H1 (cell line): ENCODE measurements around the gene PHF8. TPM values are rescaled to one million over a fixed set of nuclear protein-coding genes. Genes with fewer than 3 reads are reported as not detected.

Source experiments
- CTCF ChIA-PET: fragments of 300-600 bp; sonication (Branson Sonifier 250); formaldehyde crosslinking; loops from one replicate; lab custom pipeline; 2021; ENCODE audit not compliant: partially characterized antibody; lab: Charles Lee
- POLR2A ChIA-PET: fragments of 300-600 bp; sonication (Branson Sonifier 250); formaldehyde crosslinking; loops from one replicate; lab custom pipeline; 2021; ENCODE audit warnings: inconsistent platforms; ENCODE audit not compliant: partially characterized antibody; lab: Charles Lee
- DNase-seq, 2 experiments: peaks; one replicate each; pipeline versions ENCODE4 v3.0.0 to v3.0.0-alpha.2; 2010 to 2022; ENCODE audit warnings: low spot score in 2 of 2, low read depth in 1 of 2, mixed read lengths in 1 of 2
- FAIRE-seq: peaks from 2 replicates; lab custom pipeline; 2011; peaks lifted over from hg19 to GRCh38; lab: Jason Lieb, UNC
- H2AFZ ChIP-seq: 2 replicates; pipeline ENCODE4 v1.8.1; 2012; ENCODE audit warnings: low read length, inconsistent platforms
- H2AK5ac ChIP-seq: 2 replicates; pipeline ENCODE4 v1.6.1; 2013; ENCODE audit warnings: low read depth, low read length
- H2BK120ac ChIP-seq: replicated peaks from 2 replicates; pipeline ENCODE3; 2013; ENCODE audit warnings: low read depth, low read length, inconsistent platforms
- H2BK12ac ChIP-seq: 2 replicates; pipeline ENCODE4 v1.6.1; 2013; ENCODE audit warnings: low read depth, low read length
- H2BK15ac ChIP-seq: 2 replicates; pipeline ENCODE4 v1.6.1; 2013; ENCODE audit warnings: low read length
- H2BK20ac ChIP-seq: 2 replicates; pipeline ENCODE4 v1.6.1; 2013; ENCODE audit warnings: low read length
- H2BK5ac ChIP-seq: 2 replicates; pipeline ENCODE4 v1.6.1; 2013; ENCODE audit warnings: low read depth, low read length
- H3K14ac ChIP-seq: 2 replicates; pipeline ENCODE4 v1.6.1; 2013; ENCODE audit warnings: inconsistent platforms; ENCODE audit not compliant: insufficient read length
- H3K18ac ChIP-seq: 2 replicates; pipeline ENCODE4 v1.6.1; 2013; ENCODE audit warnings: low read length; ENCODE audit errors: extremely low read depth
- H3K23ac ChIP-seq: 2 replicates; pipeline ENCODE4 v1.6.1; 2013; ENCODE audit warnings: inconsistent platforms; ENCODE audit not compliant: insufficient read length
- H3K23me2 ChIP-seq: 2 replicates; pipeline ENCODE4 v1.6.1; 2013; ENCODE audit warnings: low read depth, low read length
- H3K27ac ChIP-seq: 2 replicates; pipeline ENCODE4 v1.6.1; 2011; ENCODE audit warnings: low read depth, low read length, inconsistent platforms
- H3K27me3 ChIP-seq, 4 experiments: replicated peaks in 1 of 4; 1 replicate in 1 of 4; 2 replicates in 3 of 4; pipeline versions ENCODE4 v1.6.1 to v1.8.1; 2011 to 2013; ENCODE audit warnings: low read length in 3 of 4, mild to moderate bottlenecking in 3 of 4, inconsistent platforms in 2 of 4, mixed read lengths in 2 of 4, moderate library complexity in 1 of 4; ENCODE audit not compliant: control insufficient read depth in 3 of 4, insufficient read depth in 3 of 4; ENCODE audit errors: extremely low read depth in 1 of 4
- H3K36me3 ChIP-seq, 4 experiments: 2 replicates each; pipeline versions ENCODE4 v1.6.1 to v1.8.1; 2011 to 2013; ENCODE audit warnings: mild to moderate bottlenecking in 4 of 4, low read length in 3 of 4, moderate library complexity in 2 of 4, control low read depth in 1 of 4, inconsistent platforms in 1 of 4; ENCODE audit not compliant: insufficient read depth in 4 of 4, control insufficient read depth in 2 of 4
- H3K4ac ChIP-seq: replicated peaks from 2 replicates; pipeline ENCODE3; 2013; ENCODE audit warnings: low read length, low read depth, mixed read lengths, inconsistent platforms; ENCODE audit not compliant: insufficient read length
- H3K4me1 ChIP-seq, 4 experiments: replicated peaks in 1 of 4; 1 replicate in 1 of 4; 2 replicates in 3 of 4; pipeline versions ENCODE4 v1.6.1 to v1.8.1; 2011 to 2013; ENCODE audit warnings: low read length in 3 of 4, inconsistent platforms in 2 of 4, mixed read lengths in 1 of 4; ENCODE audit not compliant: insufficient read depth in 4 of 4, control insufficient read depth in 3 of 4
- H3K4me2 ChIP-seq, 2 experiments: 2 replicates each; pipeline versions ENCODE4 v1.6.1 to v1.8.1; 2011 to 2013; ENCODE audit warnings: low read depth in 2 of 2, low read length in 2 of 2, control low read depth in 1 of 2, inconsistent platforms in 1 of 2, mild to moderate bottlenecking in 1 of 2; ENCODE audit not compliant: insufficient read depth in 1 of 2
- H3K4me3 ChIP-seq, 4 experiments: fragments of 200-600, 300-600 bp in 1 of 4; sonication (generic), shearing (Covaris generic), sonication (Bioruptor Twin) in 1 of 4; 2 replicates each; pipeline versions ENCODE4 v1.5.1 to v1.8.1; 2011 to 2016; ENCODE audit warnings: low read length in 4 of 4, low read depth in 3 of 4, control low read depth in 2 of 4, inconsistent platforms in 2 of 4, mild to moderate bottlenecking in 2 of 4, mixed read lengths in 1 of 4, moderate library complexity in 1 of 4; ENCODE audit not compliant: insufficient read depth in 2 of 4; ENCODE audit errors: extremely low read depth in 1 of 4
- H3K56ac ChIP-seq: replicated peaks from 2 replicates; pipeline ENCODE3; 2013; ENCODE audit warnings: low read depth, mild to moderate bottlenecking, mixed read lengths, low read length, inconsistent platforms; ENCODE audit not compliant: insufficient read length
- H3K79me1 ChIP-seq: 2 replicates; pipeline ENCODE4 v1.6.1; 2013; ENCODE audit warnings: low read depth, low read length, control low read depth
- H3K79me2 ChIP-seq, 2 experiments: 2 replicates each; pipeline versions ENCODE4 v1.6.1 to v1.8.1; 2012 to 2013; ENCODE audit warnings: low read length in 2 of 2, mild to moderate bottlenecking in 2 of 2, inconsistent platforms in 1 of 2; ENCODE audit not compliant: insufficient read depth in 2 of 2, control insufficient read depth in 1 of 2
- H3K9ac ChIP-seq, 4 experiments: replicated peaks in 1 of 4; 1 replicate in 1 of 4; 2 replicates in 3 of 4; pipeline versions ENCODE4 v1.6.1 to v1.8.1; 2011 to 2013; ENCODE audit warnings: low read depth in 3 of 4, low read length in 3 of 4, control low read depth in 2 of 4, mild to moderate bottlenecking in 2 of 4, moderate library complexity in 2 of 4, inconsistent platforms in 1 of 4; ENCODE audit errors: extremely low read depth in 1 of 4
- H3K9me3 ChIP-seq, 2 experiments: 2 replicates each; pipeline versions ENCODE4 v1.6.1 to v1.8.1; 2012 to 2013; ENCODE audit warnings: mild to moderate bottlenecking in 2 of 2, moderate library complexity in 2 of 2, control low read depth in 1 of 2, inconsistent platforms in 1 of 2, low read depth in 1 of 2, low read length in 1 of 2, mixed read lengths in 1 of 2; ENCODE audit not compliant: insufficient read depth in 2 of 2
- H4K20me1 ChIP-seq, 2 experiments: replicated peaks in 1 of 2; 2 replicates each; pipeline versions ENCODE3 to v1.8.1; 2011 to 2013; ENCODE audit warnings: inconsistent platforms in 2 of 2, low read length in 2 of 2, mild to moderate bottlenecking in 1 of 2; ENCODE audit not compliant: insufficient read depth in 2 of 2, control insufficient read depth in 1 of 2
- H4K5ac ChIP-seq: 2 replicates; pipeline ENCODE4 v1.6.1; 2013; ENCODE audit warnings: low read length, low read depth, mixed read lengths, inconsistent platforms; ENCODE audit not compliant: insufficient read length
- H4K8ac ChIP-seq: 2 replicates; pipeline ENCODE4 v1.8.0; 2013; ENCODE audit warnings: mild to moderate bottlenecking, moderate library complexity, low read length, inconsistent platforms; ENCODE audit not compliant: insufficient read depth; ENCODE audit errors: extremely low read depth
- H4K91ac ChIP-seq: replicated peaks from 2 replicates; pipeline ENCODE3; 2013; ENCODE audit warnings: low read length, mixed read lengths, inconsistent platforms; ENCODE audit not compliant: insufficient read length
- BRCA1 ChIP-seq: IDR thresholded peaks from 2 replicates; pipeline ENCODE4 v1.6.1; 2012; ENCODE audit warnings: low read depth, low read length, improper control_type of control experiment
- CTBP2 ChIP-seq: IDR thresholded peaks from 2 replicates; pipeline ENCODE4 v1.7.0; 2011; ENCODE audit warnings: borderline replicate concordance, mild to moderate bottlenecking, moderate library complexity, mixed read lengths, low read length; ENCODE audit not compliant: insufficient read depth, insufficient read length
- EP300 ChIP-seq, 2 experiments: IDR thresholded peaks; 1 replicate in 1 of 2; 2 replicates in 1 of 2; pipeline ENCODE4 v1.6.1; 2011 to 2012; ENCODE audit warnings: low read depth in 2 of 2, low read length in 2 of 2, mild to moderate bottlenecking in 2 of 2, borderline replicate concordance in 1 of 2, inconsistent platforms in 1 of 2, moderate library complexity in 1 of 2
- EZH2 ChIP-seq: fragments of 200-600 bp; sonication (generic); IDR thresholded peaks from 2 replicates; pipeline ENCODE4 v1.7.1; 2012; ENCODE audit warnings: low read depth, mild to moderate bottlenecking, moderate library complexity, low read length, inconsistent platforms; ENCODE audit not compliant: severe bottlenecking
- JUND ChIP-seq: IDR thresholded peaks from 2 replicates; pipeline ENCODE4 v1.6.1; 2011; ENCODE audit warnings: mild to moderate bottlenecking, improper control_type of control experiment, low read length
- KDM5A ChIP-seq: fragments of 200-600 bp; IDR thresholded peaks from 2 replicates; pipeline ENCODE4 v1.7.1; 2012; ENCODE audit warnings: mild to moderate bottlenecking, low read length, inconsistent platforms, mixed read lengths
- MAFK ChIP-seq: IDR thresholded peaks from 2 replicates; pipeline ENCODE4 v1.6.1; 2012; ENCODE audit warnings: low read depth, mild to moderate bottlenecking, improper control_type of control experiment, low read length
- RFX5 ChIP-seq: IDR thresholded peaks from 2 replicates; pipeline ENCODE4 v1.6.1; 2011; ENCODE audit warnings: low read depth, low read length, improper control_type of control experiment, borderline replicate concordance
- RNF2 ChIP-seq: fragments of 200-900, 300-1000 bp; sonication (generic); IDR thresholded peaks from 2 replicates; pipeline ENCODE4 v1.7.1; 2016; ENCODE audit warnings: borderline replicate concordance, low read depth, mild to moderate bottlenecking, antibody characterized with exemption, low read length; ENCODE audit not compliant: poor library complexity, severe bottlenecking; ENCODE audit errors: missing control alignments
- TAF1 ChIP-seq: IDR thresholded peaks from 2 replicates; pipeline ENCODE4 v1.6.1; 2011; ENCODE audit warnings: mild to moderate bottlenecking, low read depth, low read length
- whole genome bisulfite sequencing, 2 experiments: shearing (Covaris generic) in 1 of 2; methylation state at CpG; one replicate each; pipeline versions ENCODE4 v1.1.6 to v1.1.7; 2013 to 2015; ENCODE audit warnings: low lambda C conversion rate in 2 of 2, mixed read lengths in 2 of 2, inconsistent platforms in 1 of 2, low coverage in 1 of 2, missing lambda C conversion rate in 1 of 2; ENCODE audit not compliant: insufficient replicate concordance in 2 of 2, insufficient coverage in 1 of 2, insufficient read length in 1 of 2; ENCODE audit errors: extremely low coverage in 1 of 2, missing lambda C conversion rate in 1 of 2; 5-methylcytosine and 5-hydroxymethylcytosine counted together
- polyA plus RNA-seq, 7 experiments: library from polyadenylated mRNA; depleted of rRNA in 3 of 7; stranded (reverse) in 5 of 7; unstranded in 2 of 7; fragments of >200 nt in 5 of 7; fragments of 200-250 nt in 2 of 7; gene quantifications; 1 replicate in 5 of 7; 2 replicates in 1 of 7; 4 replicates in 1 of 7; pipeline versions ENCODE4 v1.2.1 to v1.2.3, GENCODE V29; 2011 to 2013; ENCODE audit warnings: missing spikeins in 2 of 7, mixed read lengths in 2 of 7
- total RNA-seq: library from RNA; stranded (reverse); fragmentation: NEBNext Ultra II Directional; extraction: Animal tissue kit (Norgen Biotek cat#: 25700); gene quantifications from 2 replicates; pipeline ENCODE4 v1.2.1, GENCODE V29; 2021
- TF ChIP-seq, protein P1 (sequence below): IDR thresholded peaks from 2 replicates; pipeline ENCODE4 v1.6.1; 2011; ENCODE audit warnings: low read length, improper control_type of control experiment

Gene PHF8
- total and polyA plus RNA-seq, 2 of the 8 experiments (the other 6 are each of a cell fraction or from before 2014, with no cell fraction given), result 14.6 to 27.6 TPM

DNA sequence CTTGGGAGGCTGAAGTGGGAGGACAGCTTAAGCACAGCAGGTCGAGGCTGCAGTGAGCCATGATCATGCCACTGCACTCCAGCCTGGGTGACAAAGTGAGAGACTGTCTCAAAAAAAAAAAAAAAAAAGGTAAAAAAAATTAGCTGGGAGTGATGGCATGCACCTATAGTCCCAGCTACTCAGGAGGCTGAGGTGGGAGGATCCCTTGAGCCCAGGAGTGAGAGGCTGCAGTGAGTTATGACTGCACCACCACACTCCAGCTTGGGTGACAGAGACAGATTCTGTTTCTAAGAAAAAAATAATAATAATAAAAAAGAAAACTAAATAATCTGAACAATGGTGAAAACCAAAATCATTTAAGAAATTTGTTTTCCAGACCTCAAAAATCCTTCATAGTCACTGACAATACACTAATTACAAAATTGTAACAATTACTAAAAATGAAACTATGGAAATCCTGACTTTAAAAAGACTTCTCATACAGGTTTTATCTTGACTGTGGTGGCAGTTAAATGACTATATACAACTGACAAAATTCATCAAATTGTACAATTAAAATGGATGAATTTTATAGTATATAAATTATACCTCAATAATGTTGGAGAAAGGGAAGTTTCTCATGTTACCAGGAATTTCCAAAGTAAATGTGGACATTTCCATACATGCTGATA, 31.3 kb downstream of the PHF8 start:
- FAIRE-seq (no peak), DNase-seq (no peak)
- no peak overlapping the region for H4K5ac ChIP-seq
- no peak overlapping the region for H2BK12ac ChIP-seq
- H4K20me1 ChIP-seq, result no peaks in the 10 kb centered on the region
- no peak overlapping the region for H4K91ac ChIP-seq
- no peak overlapping the region for H3K9ac ChIP-seq
- H3K79me2 ChIP-seq, result no peaks in the 10 kb centered on the region
- H2AFZ ChIP-seq, result no peak overlapping the region
- H3K4me1 ChIP-seq, result no peaks in the 10 kb centered on the region
- H3K27ac ChIP-seq, result no peak overlapping the region
- no peak overlapping the region for H3K56ac ChIP-seq
- H2AK5ac ChIP-seq, result no peak overlapping the region
- H3K23ac ChIP-seq, result no peak overlapping the region
- no peak overlapping the region for H3K4me2 ChIP-seq
- ChIA-PET POLR2A (no interaction called here), CTCF (interaction anchor here (0.6 to 0.7 kb wide), 2 partner anchors 162 to 380 kb away, joined by 3 read pairs; no protein-coding TSS in a partner anchor)
- H3K14ac ChIP-seq, result no peak overlapping the region
- H3K23me2 ChIP-seq, result no peaks in the 10 kb centered on the region
- no peak overlapping the region for H2BK5ac ChIP-seq
- no peaks in the 10 kb centered on the region for H3K79me1 ChIP-seq
- no peak overlapping the region for H2BK120ac ChIP-seq
- WGBS, 2 experiments, result 100% methylated on average over 1 of the region's 1 CpG; no CpG with 5 or more reads in 1 of the 2 experiments
- no peak overlapping the region for H2BK20ac ChIP-seq
- H3K4me3 ChIP-seq, result no peak overlapping the region
- no peaks in the 10 kb centered on the region for H3K27me3 ChIP-seq
- no peak overlapping the region for H2BK15ac ChIP-seq
- no peak overlapping the region for H3K4ac ChIP-seq
- peaks cover 0 to 23% (median 10%) of the 10 kb centered on the region in 4 experiments; a peak in 6 of 8 replicates for H3K36me3 ChIP-seq
- H4K8ac ChIP-seq, result no peak overlapping the region
- H3K9me3 ChIP-seq, result no peaks in the 10 kb centered on the region
- H3K18ac ChIP-seq, result no peak overlapping the region
- TF ChIP-seq BRCA1, result no peak
- no peak for TF ChIP-seq EZH2
- TF ChIP-seq RFX5, result no peak
- TF ChIP-seq KDM5A, result no peak
- no peak for TF ChIP-seq EP300 (IDR thresholded peaks at IDR 0.05; ENCODE audit: borderline replicate concordance in 1 of 2, low read depth in 2 of 2, low read length in 2 of 2)
- TF ChIP-seq, protein P1, sequence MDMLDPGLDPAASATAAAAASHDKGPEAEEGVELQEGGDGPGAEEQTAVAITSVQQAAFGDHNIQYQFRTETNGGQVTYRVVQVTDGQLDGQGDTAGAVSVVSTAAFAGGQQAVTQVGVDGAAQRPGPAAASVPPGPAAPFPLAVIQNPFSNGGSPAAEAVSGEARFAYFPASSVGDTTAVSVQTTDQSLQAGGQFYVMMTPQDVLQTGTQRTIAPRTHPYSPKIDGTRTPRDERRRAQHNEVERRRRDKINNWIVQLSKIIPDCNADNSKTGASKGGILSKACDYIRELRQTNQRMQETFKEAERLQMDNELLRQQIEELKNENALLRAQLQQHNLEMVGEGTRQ, result no peak
- TF ChIP-seq JUND, result no peak
- no peak for TF ChIP-seq CTBP2
- TF ChIP-seq TAF1, result no peak
- TF ChIP-seq RNF2, result no peak
- no peak for TF ChIP-seq MAFK
